ENCODE data around the gene CELF3. TPM values are rescaled to one million over a fixed set of nuclear protein-coding genes. Genes with fewer than 3 reads are reported as not detected.
"Not testable (repeated sequence)": the region's sequence is repeated elsewhere in the genome, so short reads cannot be mapped to it uniquely, and the experiment has no call there.

Gene CELF3
- total RNA-seq, 1 donor from 2014 or later: 22.0 TPM

GRCh38 chr1:151680826-151681225 lies 35.8 kb downstream of the CELF3 start:
- Mint-ChIP-seq H3K9me3 (no peaks in the 10 kb centered on the region), H3K27ac (ENCODE audit: unreplicated experiment) (no peak overlapping the region), H3K4me1 (no peaks in the 10 kb centered on the region), H3K27me3 (ENCODE audit: low read depth) (no peaks in the 10 kb centered on the region), H3K4me3 (no peak overlapping the region), H3K36me3 (ENCODE audit: low read depth) (no peaks in the 10 kb centered on the region)
- no peak for TF ChIP-seq CTCF (conservative IDR thresholded peaks at IDR 0.05)
- no peak for DNase-seq (ENCODE audit: low read depth, low spot score)

GRCh38 chr1:151680391-151680790 lies 36.2 kb downstream of the CELF3 start:
- Mint-ChIP-seq H3K27ac (ENCODE audit: unreplicated experiment) (no peak overlapping the region), H3K36me3 (ENCODE audit: low read depth) (no peaks in the 10 kb centered on the region), H3K4me3 (no peak overlapping the region), H3K9me3 (no peaks in the 10 kb centered on the region), H3K27me3 (ENCODE audit: low read depth) (no peaks in the 10 kb centered on the region), H3K4me1 (no peaks in the 10 kb centered on the region)
- DNase-seq (ENCODE audit: low read depth, low spot score): no peak
- TF ChIP-seq CTCF (conservative IDR thresholded peaks at IDR 0.05): no peak

- Mint-ChIP-seq H3K27ac (ENCODE audit: unreplicated experiment) (no peak overlapping the region), H3K4me1 (no peaks in the 10 kb centered on the region)
- TF ChIP-seq CTCF (conservative IDR thresholded peaks at IDR 0.05): no peak
Observed at GRCh38 chr1:151673407-151673806, 43.2 kb downstream of the CELF3 start.

GRCh38 chr1:151670036-151670675 lies 46.4 kb downstream of the CELF3 start:
- peaks cover 44% of the 10 kb centered on the region for H3K36me3 Mint-ChIP-seq (ENCODE audit: low read depth)
- not testable (repeated sequence) for DNase-seq (ENCODE audit: low read depth, low spot score); H3K27ac Mint-ChIP-seq (ENCODE audit: unreplicated experiment); H3K4me3 Mint-ChIP-seq; H3K4me1 Mint-ChIP-seq; H3K27me3 Mint-ChIP-seq (ENCODE audit: low read depth)
- H3K9me3 Mint-ChIP-seq: peaks cover 10% of the 10 kb centered on the region

More at GRCh38 chr1:151673407-151673806, 43.2 kb downstream of the CELF3 start:
- DNase-seq (ENCODE audit: low read depth, low spot score): no peak
- H3K4me3 Mint-ChIP-seq: no peak overlapping the region
- no peaks in the 10 kb centered on the region for H3K27me3 Mint-ChIP-seq (ENCODE audit: low read depth)
- peaks cover 36% of the 10 kb centered on the region for H3K36me3 Mint-ChIP-seq (ENCODE audit: low read depth)
- H3K9me3 Mint-ChIP-seq: peaks cover 10% of the 10 kb centered on the region

- TF ChIP-seq CTCF (conservative IDR thresholded peaks at IDR 0.05): no peak
- Mint-ChIP-seq H3K27me3 (ENCODE audit: low read depth) (no peaks in the 10 kb centered on the region), H3K36me3 (ENCODE audit: low read depth) (peaks cover 41% of the 10 kb centered on the region), H3K4me1 (no peaks in the 10 kb centered on the region), H3K27ac (ENCODE audit: unreplicated experiment) (no peak overlapping the region), H3K4me3 (no peak overlapping the region), H3K9me3 (peaks cover 10% of the 10 kb centered on the region)
- no peak for DNase-seq (ENCODE audit: low read depth, low spot score)
Observed at GRCh38 chr1:151668090-151668489, 48.5 kb downstream of the CELF3 start.

- DNase-seq (ENCODE audit: low read depth, low spot score): no peak
- TF ChIP-seq CTCF (conservative IDR thresholded peaks at IDR 0.05): no peak
- H3K27me3 Mint-ChIP-seq (ENCODE audit: low read depth): no peaks in the 10 kb centered on the region
- H3K4me1 Mint-ChIP-seq: no peaks in the 10 kb centered on the region
- H3K9me3 Mint-ChIP-seq: no peaks in the 10 kb centered on the region
- peaks cover 14% of the 10 kb centered on the region for H3K36me3 Mint-ChIP-seq (ENCODE audit: low read depth)
- no peak overlapping the region for H3K27ac Mint-ChIP-seq (ENCODE audit: unreplicated experiment)
- H3K4me3 Mint-ChIP-seq: no peak overlapping the region
Observed at GRCh38 chr1:151661751-151662150, 54.9 kb downstream of the CELF3 start.

Measured in neural crest cell (in vitro differentiated cells).